GM23248 (cell line): ENCODE results near the gene ABHD2.

Experiments
- EZH2 ChIP-seq: fragments of 200-600 bp; sonication (generic); IDR thresholded peaks from 2 replicates; pipeline ENCODE4 v1.6.1; 2018; ENCODE audit warnings: antibody characterized with exemption, mild to moderate bottlenecking; ENCODE audit not compliant: insufficient read depth, poor library complexity, severe bottlenecking
- EZH2phosphoT487 ChIP-seq: fragments of 200-600 bp; sonication (generic); IDR thresholded peaks from 2 replicates; pipeline ENCODE4 v1.6.1; 2018; ENCODE audit warnings: antibody characterized with exemption, moderate library complexity, mild to moderate bottlenecking, low read depth; ENCODE audit not compliant: insufficient read depth

DNA sequence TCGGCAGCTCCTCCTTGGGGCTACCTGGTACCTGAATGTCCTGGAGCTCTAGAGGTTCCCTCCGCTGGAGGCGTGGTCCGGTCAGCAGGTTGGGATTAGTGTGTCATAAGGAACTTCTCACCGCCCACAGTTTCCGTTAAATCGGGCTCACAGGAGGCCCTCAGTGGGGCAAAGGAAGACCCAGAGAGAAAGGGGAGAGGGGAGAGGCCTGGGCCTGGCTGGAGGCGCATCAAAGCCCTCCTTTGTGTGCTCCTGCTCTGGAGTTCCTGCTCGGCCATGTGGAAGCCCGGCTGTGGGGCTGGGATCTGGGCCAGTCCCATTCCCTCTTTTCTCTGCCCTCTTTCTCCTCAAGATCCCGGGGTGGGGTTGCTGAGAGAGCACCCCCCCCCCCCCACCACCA, 133.3 kb downstream of the ABHD2 start, which contains the start of gene RLBP1:
- no peak for TF ChIP-seq EZH2
- no peak for TF ChIP-seq EZH2phosphoT487
